Measurements from ENCODE around the gene STUM.

DNA sequence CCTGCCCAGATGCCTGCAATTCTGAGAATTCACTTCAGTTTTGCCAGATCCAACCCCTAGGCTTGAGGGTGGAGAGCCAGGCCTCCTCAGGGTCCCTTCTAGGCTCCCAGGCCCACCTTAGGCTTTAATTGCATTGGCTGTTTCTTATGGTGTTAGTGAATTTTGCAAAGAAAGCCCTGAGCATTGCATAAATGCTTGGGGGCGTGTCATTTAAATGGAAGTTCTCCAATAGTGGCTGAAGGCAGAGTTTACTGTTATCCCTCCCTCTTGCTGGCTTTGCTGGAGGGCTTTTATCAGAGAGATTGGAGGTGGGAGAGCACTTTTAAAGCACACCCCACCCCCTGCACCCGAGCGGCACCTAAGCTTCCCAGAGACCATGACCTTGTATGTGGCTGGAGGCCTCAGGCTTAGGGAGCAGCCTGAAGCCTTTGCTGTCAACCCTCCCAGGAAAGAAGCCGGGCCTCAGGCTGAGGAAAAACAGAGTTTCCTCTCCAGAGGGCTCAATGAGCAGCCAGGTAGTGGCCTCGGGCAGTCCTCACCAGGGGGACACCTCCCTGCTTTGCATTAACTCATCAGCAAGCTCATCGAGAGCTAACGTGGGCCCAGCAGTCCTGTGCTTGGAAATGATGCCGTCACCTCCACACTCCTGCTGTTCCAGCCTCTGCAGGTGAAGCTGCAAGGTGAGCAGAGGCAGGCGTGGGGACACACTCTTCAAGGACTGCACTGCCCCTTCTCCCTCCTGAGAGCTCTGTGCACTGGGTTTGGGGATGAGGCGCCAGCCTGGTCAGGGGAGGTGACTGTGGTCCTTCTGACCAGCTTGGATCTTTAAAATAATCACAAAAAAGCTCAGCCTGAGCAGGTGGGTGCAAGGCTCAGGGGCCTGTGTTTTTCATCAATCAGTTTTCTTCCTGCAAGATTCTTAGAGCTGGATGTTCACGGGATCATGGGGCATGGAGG lies 58.0 kb downstream of the STUM start:
- TF ChIP-seq POLR2A (IDR thresholded peaks at IDR 0.05; ENCODE audit: low read length) (no peak), GATA1 (IDR thresholded peaks at IDR 0.05; ENCODE audit: low read depth, low read length) (no peak)

Measured in erythroblast (primary cell).